ENCODE measurements around the gene APOBEC3G. TPM values are rescaled to one million over a fixed set of nuclear protein-coding genes. Genes with fewer than 3 reads are reported as not detected.
"Not testable (repeated sequence)": the region's sequence is repeated elsewhere in the genome, so short reads cannot be mapped to it uniquely, and the experiment has no call there.

Gene APOBEC3G
- total and polyA plus RNA-seq, 4 experiments from 2014 or later = 44.5 to 110 (median 73.0) TPM

GRCh38 chr22:39045136-39045535 is 31.9 kb upstream of the APOBEC3G start:
- H3K36me3 ChIP-seq (ENCODE audit: insufficient read depth, low read length); intact Hi-C loops (cut with micrococcal nuclease); H3K27me3 ChIP-seq (ENCODE audit: insufficient read depth, low read length); H3K27me3 Mint-ChIP-seq; DNase-seq; H3K27ac ChIP-seq (ENCODE audit: low read depth, low read length); H3K9me3 ChIP-seq (ENCODE audit: control insufficient read depth in 1 of 2, low read length in 2 of 2); H3K4me3 ChIP-seq (ENCODE audit: low read length in 2 of 2); POLR2A ChIA-PET (ENCODE audit: partially characterized antibody); H3K4me3 Mint-ChIP-seq; H3K9me3 Mint-ChIP-seq; CTCF ChIA-PET (ENCODE audit: partially characterized antibody): not testable (repeated sequence)
- peak overlapping the region in 3 of 7 donors; percentile 12 to 79 (median 43) for H3K27ac Mint-ChIP-seq
- H3K4me1 Mint-ChIP-seq = peaks cover 15 to 39% (median 25%) of the 10 kb centered on the region in 4 donors
- peaks cover 19% of the 10 kb centered on the region for H3K4me1 ChIP-seq (ENCODE audit: insufficient read depth, low read length)
- H3K36me3 Mint-ChIP-seq = peaks cover 15 to 37% of the 10 kb centered on the region in 2 donors

- H3K27me3 ChIP-seq (ENCODE audit: insufficient read depth, low read length); H3K27me3 Mint-ChIP-seq; DNase-seq; H3K9me3 ChIP-seq (ENCODE audit: control insufficient read depth in 1 of 2, low read length in 2 of 2); H3K27ac ChIP-seq (ENCODE audit: low read depth, low read length); H3K4me3 ChIP-seq (ENCODE audit: low read length in 2 of 2); H3K4me1 ChIP-seq (ENCODE audit: insufficient read depth, low read length); H3K4me3 Mint-ChIP-seq; H3K36me3 ChIP-seq (ENCODE audit: insufficient read depth, low read length); H3K9me3 Mint-ChIP-seq; POLR2A ChIA-PET (ENCODE audit: partially characterized antibody); intact Hi-C loops (cut with micrococcal nuclease): not testable (repeated sequence)
- CTCF ChIA-PET (ENCODE audit: partially characterized antibody) = interaction anchor here (0.6 to 0.9 kb wide), 2 partner anchors 69 to 121 kb away, joined by 3 to 5 read pairs; no protein-coding TSS in a partner anchor
- Mint-ChIP-seq H3K4me1 (peaks cover 3 to 13% (median 4%) of the 10 kb centered on the region in 4 donors), H3K27ac (peak overlapping the region in 1 of 7 donors; percentile 7), H3K36me3 (peaks cover 9 to 27% of the 10 kb centered on the region in 2 donors)
Measured at GRCh38 chr22:39049486-39049885, 27.6 kb upstream of the APOBEC3G start.

- H3K4me3 Mint-ChIP-seq; H3K4me1 Mint-ChIP-seq; H3K9me3 ChIP-seq (ENCODE audit: control insufficient read depth in 1 of 2, low read length in 2 of 2); H3K36me3 Mint-ChIP-seq; intact Hi-C loops (cut with micrococcal nuclease); H3K9me3 Mint-ChIP-seq; H3K27ac ChIP-seq (ENCODE audit: low read depth, low read length); H3K27ac Mint-ChIP-seq; H3K27me3 ChIP-seq (ENCODE audit: insufficient read depth, low read length); H3K4me1 ChIP-seq (ENCODE audit: insufficient read depth, low read length); H3K27me3 Mint-ChIP-seq; POLR2A ChIA-PET (ENCODE audit: partially characterized antibody); H3K36me3 ChIP-seq (ENCODE audit: insufficient read depth, low read length); CTCF ChIA-PET (ENCODE audit: partially characterized antibody); DNase-seq; H3K4me3 ChIP-seq (ENCODE audit: low read length in 2 of 2): not testable (repeated sequence)
Measured at GRCh38 chr22:39051844-39052495, 25.1 kb upstream of the APOBEC3G start.

- no peaks in the 10 kb centered on the region for H3K27me3 Mint-ChIP-seq
- POLR2A ChIA-PET (ENCODE audit: partially characterized antibody) = no interaction called here
- Histone ChIP-seq H3K27ac (ENCODE audit: low read depth, low read length) (no peak overlapping the region), H3K4me1 (ENCODE audit: insufficient read depth, low read length) (no peaks in the 10 kb centered on the region), H3K4me3 (ENCODE audit: low read length in 2 of 2) (no peak overlapping the region), H3K9me3 (ENCODE audit: control insufficient read depth in 1 of 2, low read length in 2 of 2) (no peaks in the 10 kb centered on the region), H3K36me3 (ENCODE audit: insufficient read depth, low read length) (no peaks in the 10 kb centered on the region), H3K27me3 (ENCODE audit: insufficient read depth, low read length) (no peaks in the 10 kb centered on the region)
- H3K9me3 Mint-ChIP-seq = no peaks in the 10 kb centered on the region
- intact Hi-C loops (cut with micrococcal nuclease) = no loop called here
- H3K27ac Mint-ChIP-seq = no peak overlapping the region
- no peak overlapping the region for H3K4me3 Mint-ChIP-seq
- CTCF ChIA-PET (ENCODE audit: partially characterized antibody) = no interaction called here
- H3K4me1 Mint-ChIP-seq = no peaks in the 10 kb centered on the region
- no peak for DNase-seq
- peaks cover 0 to 2% of the 10 kb centered on the region in 2 donors for H3K36me3 Mint-ChIP-seq
Measured at GRCh38 chr22:39055658-39056057, 21.4 kb upstream of the APOBEC3G start.

- intact Hi-C loops (cut with micrococcal nuclease); H3K36me3 Mint-ChIP-seq; POLR2A ChIA-PET (ENCODE audit: partially characterized antibody); H3K9me3 Mint-ChIP-seq; H3K27ac ChIP-seq (ENCODE audit: low read depth, low read length); CTCF ChIA-PET (ENCODE audit: partially characterized antibody); H3K4me1 Mint-ChIP-seq; H3K4me1 ChIP-seq (ENCODE audit: insufficient read depth, low read length); H3K27ac Mint-ChIP-seq; H3K36me3 ChIP-seq (ENCODE audit: insufficient read depth, low read length); H3K27me3 ChIP-seq (ENCODE audit: insufficient read depth, low read length); H3K27me3 Mint-ChIP-seq; H3K4me3 ChIP-seq (ENCODE audit: low read length in 2 of 2); H3K9me3 ChIP-seq (ENCODE audit: control insufficient read depth in 1 of 2, low read length in 2 of 2); H3K4me3 Mint-ChIP-seq; DNase-seq: not testable (repeated sequence)
Measured at GRCh38 chr22:39061290-39061689, 15.8 kb upstream of the APOBEC3G start.

- DNase-seq; H3K9me3 ChIP-seq (ENCODE audit: control insufficient read depth in 1 of 2, low read length in 2 of 2); H3K27ac Mint-ChIP-seq; H3K9me3 Mint-ChIP-seq; H3K4me1 ChIP-seq (ENCODE audit: insufficient read depth, low read length); intact Hi-C loops (cut with micrococcal nuclease); POLR2A ChIA-PET (ENCODE audit: partially characterized antibody); H3K36me3 Mint-ChIP-seq; H3K27me3 Mint-ChIP-seq; H3K4me3 Mint-ChIP-seq; CTCF ChIA-PET (ENCODE audit: partially characterized antibody); H3K27me3 ChIP-seq (ENCODE audit: insufficient read depth, low read length); H3K4me3 ChIP-seq (ENCODE audit: low read length in 2 of 2); H3K36me3 ChIP-seq (ENCODE audit: insufficient read depth, low read length); H3K4me1 Mint-ChIP-seq; H3K27ac ChIP-seq (ENCODE audit: low read depth, low read length): not testable (repeated sequence)
Measured at GRCh38 chr22:39061951-39062350, 15.1 kb upstream of the APOBEC3G start.

- H3K9me3 Mint-ChIP-seq; H3K36me3 ChIP-seq (ENCODE audit: insufficient read depth, low read length); H3K27me3 ChIP-seq (ENCODE audit: insufficient read depth, low read length); H3K9me3 ChIP-seq (ENCODE audit: control insufficient read depth in 1 of 2, low read length in 2 of 2); H3K27me3 Mint-ChIP-seq; DNase-seq; CTCF ChIA-PET (ENCODE audit: partially characterized antibody); H3K4me1 Mint-ChIP-seq; H3K4me3 Mint-ChIP-seq; POLR2A ChIA-PET (ENCODE audit: partially characterized antibody); intact Hi-C loops (cut with micrococcal nuclease); H3K4me1 ChIP-seq (ENCODE audit: insufficient read depth, low read length); H3K4me3 ChIP-seq (ENCODE audit: low read length in 2 of 2); H3K27ac ChIP-seq (ENCODE audit: low read depth, low read length); H3K36me3 Mint-ChIP-seq: not testable (repeated sequence)
- peak overlapping the region in 1 of 7 donors; percentile 67 for H3K27ac Mint-ChIP-seq
Measured at GRCh38 chr22:39063904-39064303, 13.2 kb upstream of the APOBEC3G start.
